IPS-15b (cell line): ENCODE results near the gene HK1.

Source experiments
- H3K27me3 ChIP-seq: one replicate; pipeline ENCODE4 v1.6.1; 2013; ENCODE audit warnings: low read length; ENCODE audit not compliant: control insufficient read depth, insufficient read depth
- H3K36me3 ChIP-seq: one replicate; pipeline ENCODE4 v1.6.1; 2013; ENCODE audit warnings: low read length; ENCODE audit not compliant: control insufficient read depth, insufficient read depth
- H3K4me1 ChIP-seq: one replicate; pipeline ENCODE4 v1.6.1; 2013; ENCODE audit warnings: mild to moderate bottlenecking, low read length; ENCODE audit not compliant: control insufficient read depth, insufficient read depth
- H3K4me3 ChIP-seq: one replicate; pipeline ENCODE4 v1.5.1; 2013; ENCODE audit warnings: low read depth, low read length
- H3K9ac ChIP-seq: one replicate; pipeline ENCODE4 v1.6.1; 2013; ENCODE audit warnings: low read depth, mild to moderate bottlenecking, low read length
- H3K9me3 ChIP-seq: one replicate; pipeline ENCODE4 v1.6.1; 2013; ENCODE audit warnings: mild to moderate bottlenecking, low read length; ENCODE audit not compliant: control insufficient read depth, insufficient read depth

Gene HK1

GRCh38 chr10:69340695-69341094, 62.4 kb downstream of the HK1 start:
- Histone ChIP-seq H3K27me3 (no peaks in the 10 kb centered on the region), H3K9ac (peak overlapping the region; percentile 2)

GRCh38 chr10:69343905-69344304, 65.6 kb downstream of the HK1 start:
- peaks cover 2% of the 10 kb centered on the region for H3K36me3 ChIP-seq
- H3K9me3 ChIP-seq = no peaks in the 10 kb centered on the region
- H3K27me3 ChIP-seq = no peaks in the 10 kb centered on the region
- peaks cover 24% of the 10 kb centered on the region for H3K4me1 ChIP-seq
- no peak overlapping the region for H3K9ac ChIP-seq
- no peak overlapping the region for H3K4me3 ChIP-seq

More at GRCh38 chr10:69340695-69341094, 62.4 kb downstream of the HK1 start:
- no peaks in the 10 kb centered on the region for H3K9me3 ChIP-seq
- H3K4me3 ChIP-seq = no peak overlapping the region
- H3K4me1 ChIP-seq = peaks cover 29% of the 10 kb centered on the region
- H3K36me3 ChIP-seq = peaks cover 2% of the 10 kb centered on the region

- Histone ChIP-seq H3K9me3 (no peaks in the 10 kb centered on the region), H3K9ac (peak overlapping the region; percentile 37), H3K27me3 (no peaks in the 10 kb centered on the region), H3K4me3 (no peak overlapping the region), H3K36me3 (peaks cover 2% of the 10 kb centered on the region), H3K4me1 (peaks cover 27% of the 10 kb centered on the region)
These were observed 66.4 kb downstream of the HK1 start for GRCh38 chr10:69344591-69345252.

DNA sequence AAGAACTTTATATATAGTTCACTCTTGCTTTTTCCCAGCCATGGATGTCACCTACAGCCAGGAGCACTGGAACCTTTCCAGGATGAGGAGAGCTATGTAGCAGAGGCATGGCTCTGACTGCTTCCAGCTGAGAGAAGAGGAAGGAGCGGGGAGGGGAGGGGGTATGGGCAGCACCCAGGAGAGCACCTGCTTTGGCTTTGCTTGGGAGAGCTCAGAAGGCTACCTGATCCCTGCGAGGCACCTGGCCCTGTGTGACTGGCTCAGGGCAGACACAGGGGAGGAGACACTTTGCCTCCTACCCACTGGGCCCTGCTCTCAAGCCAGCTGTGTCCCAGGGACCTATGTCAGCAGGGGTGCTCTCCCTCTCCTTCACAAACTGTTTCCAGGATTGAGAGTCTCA, 67.1 kb downstream of the HK1 start:
- peaks cover 27% of the 10 kb centered on the region for H3K4me1 ChIP-seq
- H3K9me3 ChIP-seq = no peaks in the 10 kb centered on the region
- H3K4me3 ChIP-seq = no peak overlapping the region
- H3K27me3 ChIP-seq = no peaks in the 10 kb centered on the region
- peak overlapping the region; percentile 47 for H3K9ac ChIP-seq
- peaks cover 2% of the 10 kb centered on the region for H3K36me3 ChIP-seq

DNA sequence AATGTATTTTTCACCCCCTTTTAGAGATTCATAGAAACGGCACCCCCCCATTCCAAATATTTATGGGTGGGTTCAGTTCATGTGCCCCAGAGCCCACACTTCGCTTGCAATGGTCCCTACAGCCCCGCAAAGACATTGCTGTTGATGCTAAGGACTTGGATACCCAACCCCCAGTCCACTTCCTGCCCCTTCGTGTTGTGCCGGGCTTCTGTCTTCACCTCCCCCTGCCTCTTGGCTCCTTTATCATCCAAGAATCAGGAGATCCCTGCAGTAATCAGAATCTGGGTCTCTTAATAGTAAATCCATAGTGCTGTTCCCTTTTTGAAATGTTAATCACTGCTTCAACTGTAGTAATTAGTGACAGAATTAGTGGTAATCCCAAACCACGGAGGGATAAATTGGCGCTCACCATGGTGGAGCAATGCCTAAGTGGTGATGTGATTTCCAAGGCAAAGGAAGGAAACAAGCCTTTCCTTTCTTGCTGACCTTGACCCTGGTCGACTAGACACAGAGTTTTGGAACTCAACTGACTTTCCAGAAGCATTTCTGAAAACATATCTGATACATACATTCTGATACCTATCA, 67.7 kb downstream of the HK1 start:
- Histone ChIP-seq H3K9me3 (no peaks in the 10 kb centered on the region), H3K9ac (peak overlapping the region; percentile 47), H3K36me3 (peaks cover 2% of the 10 kb centered on the region), H3K4me3 (no peak overlapping the region), H3K4me1 (peaks cover 27% of the 10 kb centered on the region), H3K27me3 (no peaks in the 10 kb centered on the region)

DNA sequence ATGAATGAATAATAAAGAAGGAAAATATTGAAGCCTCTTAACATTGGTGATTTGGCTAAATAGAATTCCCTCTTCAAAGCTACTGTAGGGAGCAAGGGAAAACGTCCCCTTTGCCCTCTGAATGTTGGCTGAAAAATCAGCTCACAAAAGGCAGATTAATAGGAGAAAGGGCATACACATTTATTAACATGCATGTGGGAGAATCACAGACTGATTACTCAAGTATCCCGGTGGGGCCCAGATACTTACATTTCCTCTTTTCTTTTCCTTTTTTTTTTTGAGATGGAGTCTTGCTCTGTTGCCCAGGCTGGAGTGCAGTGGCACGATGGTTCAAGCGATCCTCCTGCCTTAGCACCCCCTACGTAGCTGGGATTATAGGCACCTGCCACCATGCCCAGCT, 68.5 kb downstream of the HK1 start:
- H3K36me3 ChIP-seq = peaks cover 2% of the 10 kb centered on the region
- no peak overlapping the region for H3K9ac ChIP-seq
- peaks cover 27% of the 10 kb centered on the region for H3K4me1 ChIP-seq
- no peaks in the 10 kb centered on the region for H3K9me3 ChIP-seq
- H3K27me3 ChIP-seq = no peaks in the 10 kb centered on the region
- no peak overlapping the region for H3K4me3 ChIP-seq

DNA sequence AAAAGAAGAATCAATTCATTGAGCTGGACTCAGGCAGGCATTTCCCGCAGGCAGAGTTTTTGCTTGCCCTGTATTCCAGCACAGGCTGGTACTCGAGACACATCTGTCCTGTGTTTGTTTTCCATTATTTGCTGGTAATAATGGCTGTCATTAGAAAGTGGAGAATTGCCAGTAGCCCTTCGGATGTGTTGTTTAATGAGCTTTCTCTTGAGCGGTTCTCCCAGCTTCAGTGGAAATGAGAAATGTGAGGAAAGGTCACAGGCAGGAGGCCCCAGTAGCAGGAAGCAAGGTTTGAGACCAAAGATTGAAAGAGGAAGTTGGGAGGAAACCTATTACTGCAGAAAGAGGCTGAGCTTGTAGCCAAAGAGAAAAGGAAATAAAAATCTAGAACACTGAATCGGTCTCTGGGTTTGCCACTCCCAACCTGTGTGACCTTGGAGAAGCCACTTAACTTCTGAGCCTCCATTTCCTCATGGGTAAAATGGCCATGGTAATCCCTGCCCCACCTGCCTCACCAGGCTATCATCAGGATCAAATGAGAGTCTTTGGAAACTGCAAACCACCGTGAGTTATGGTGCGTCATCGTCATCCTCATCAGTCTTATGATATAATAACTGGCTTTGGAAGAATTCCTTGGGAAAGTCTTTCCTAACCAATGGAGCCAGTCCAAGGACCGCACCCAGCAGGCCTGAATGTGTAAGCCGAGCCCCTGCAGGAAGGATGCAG, 70.7 kb downstream of the HK1 start:
- peaks cover 2% of the 10 kb centered on the region for H3K36me3 ChIP-seq
- no peaks in the 10 kb centered on the region for H3K27me3 ChIP-seq
- H3K9me3 ChIP-seq = no peaks in the 10 kb centered on the region
- H3K4me3 ChIP-seq = no peak overlapping the region
- H3K9ac ChIP-seq = no peak overlapping the region
- H3K4me1 ChIP-seq = peaks cover 30% of the 10 kb centered on the region

- Histone ChIP-seq H3K27me3 (no peaks in the 10 kb centered on the region), H3K4me3 (no peak overlapping the region), H3K9me3 (no peaks in the 10 kb centered on the region), H3K9ac (no peak overlapping the region), H3K4me1 (peaks cover 30% of the 10 kb centered on the region), H3K36me3 (peaks cover 2% of the 10 kb centered on the region)
These were observed 71.2 kb downstream of the HK1 start for GRCh38 chr10:69349542-69349888.

DNA sequence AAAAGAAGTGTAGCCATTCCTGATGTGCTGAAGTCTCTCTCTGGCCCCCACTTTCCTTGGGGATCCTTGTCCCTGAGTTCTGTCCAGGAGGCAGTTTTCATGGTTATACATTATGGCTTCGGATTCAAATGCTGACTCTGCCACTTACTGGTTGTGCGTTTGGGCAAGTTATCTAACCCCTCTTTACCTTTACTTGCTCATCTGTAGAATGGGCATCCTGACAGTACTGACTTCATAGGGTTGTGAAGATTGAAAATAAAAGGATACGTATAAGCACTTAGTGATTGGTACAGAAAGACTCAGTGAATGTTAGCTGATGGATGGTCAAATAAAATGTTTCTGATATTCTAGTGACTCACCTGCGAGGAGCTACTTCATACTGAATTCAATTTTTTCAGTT, 73.3 kb downstream of the HK1 start:
- Histone ChIP-seq H3K9ac (no peak overlapping the region), H3K4me1 (peaks cover 12% of the 10 kb centered on the region), H3K36me3 (no peaks in the 10 kb centered on the region), H3K9me3 (no peaks in the 10 kb centered on the region), H3K4me3 (no peak overlapping the region), H3K27me3 (no peaks in the 10 kb centered on the region)

DNA sequence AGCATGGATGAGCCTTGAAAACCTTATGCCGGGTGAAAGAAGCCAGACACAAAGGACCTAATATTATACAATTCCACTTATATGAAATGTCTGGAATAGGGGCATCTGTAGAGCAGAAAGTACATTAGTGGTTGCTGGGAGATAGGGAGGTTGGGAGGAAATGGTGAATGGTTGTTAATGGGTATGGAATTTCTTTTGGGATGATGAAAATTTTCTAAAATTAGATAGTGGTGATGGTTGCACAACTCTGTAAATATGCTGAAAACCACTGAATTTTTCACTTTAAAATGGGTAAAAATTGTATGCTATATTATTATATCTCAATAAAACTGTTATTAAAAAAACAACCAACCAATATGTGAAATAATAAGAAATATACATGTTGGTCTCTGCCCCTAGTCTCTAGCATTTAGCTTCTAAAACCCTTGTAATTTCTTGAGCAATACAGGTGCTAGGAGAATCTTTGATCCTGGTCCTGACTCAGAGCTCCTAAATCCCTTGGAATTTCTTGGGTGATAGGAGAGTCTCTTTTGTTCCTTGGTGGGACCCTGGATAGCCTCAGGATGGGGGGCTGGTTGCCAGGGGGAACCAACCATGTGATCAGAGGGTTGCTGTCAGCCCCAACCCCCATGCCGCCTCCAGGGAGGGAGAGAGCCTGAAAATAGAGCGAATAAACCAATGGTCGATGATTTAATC, 74.4 kb downstream of the HK1 start:
- Histone ChIP-seq H3K4me1 (peaks cover 10% of the 10 kb centered on the region), H3K4me3 (no peak overlapping the region)

DNA sequence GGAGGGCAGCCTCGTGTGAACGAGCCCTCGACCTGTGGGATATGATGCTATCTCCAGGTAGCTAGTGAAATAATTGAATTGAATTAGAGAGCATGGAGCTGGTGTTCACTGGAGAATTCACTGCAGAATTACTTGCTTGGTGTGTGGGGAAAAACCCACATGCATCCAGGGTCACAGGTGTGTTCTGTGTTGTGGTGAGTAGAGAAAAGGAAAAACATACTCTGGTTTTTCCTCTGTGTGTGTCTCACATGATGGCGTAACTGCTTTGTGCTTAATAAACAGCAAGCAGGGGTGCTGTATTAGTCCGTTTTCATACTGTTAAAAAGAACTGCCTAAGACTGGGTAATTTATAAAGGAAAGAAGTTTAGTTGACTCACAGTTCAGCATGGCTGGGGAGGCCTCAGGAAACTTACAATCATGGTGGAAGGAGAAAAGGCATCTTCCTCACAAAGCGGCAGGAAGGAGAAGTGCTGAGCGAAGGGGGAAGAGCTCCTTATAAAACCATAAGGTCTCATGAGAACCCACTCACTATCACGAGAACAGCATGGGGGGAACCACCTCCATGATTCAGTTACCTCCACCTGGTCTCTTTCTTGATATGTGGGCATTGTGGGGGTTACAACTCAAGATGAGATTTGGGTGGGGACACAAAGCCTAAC, 75.8 kb downstream of the HK1 start:
- H3K36me3 ChIP-seq = no peaks in the 10 kb centered on the region
- H3K4me1 ChIP-seq = peaks cover 6% of the 10 kb centered on the region
- no peaks in the 10 kb centered on the region for H3K9me3 ChIP-seq
- H3K4me3 ChIP-seq = no peak overlapping the region
- H3K27me3 ChIP-seq = no peaks in the 10 kb centered on the region
- no peak overlapping the region for H3K9ac ChIP-seq

More for the DNA sequence above, 74.4 kb downstream of the HK1 start:
- H3K27me3 ChIP-seq = no peaks in the 10 kb centered on the region
- no peaks in the 10 kb centered on the region for H3K36me3 ChIP-seq
- H3K9me3 ChIP-seq = no peaks in the 10 kb centered on the region
- H3K9ac ChIP-seq = no peak overlapping the region
